ENCODE data around the gene NT5DC3. TPM values are rescaled to one million over a fixed set of nuclear protein-coding genes. Genes with fewer than 3 reads are reported as not detected.

NT5DC3 gene
- total RNA-seq, 1 donor from 2014 or later, result 5.2 TPM

DNA sequence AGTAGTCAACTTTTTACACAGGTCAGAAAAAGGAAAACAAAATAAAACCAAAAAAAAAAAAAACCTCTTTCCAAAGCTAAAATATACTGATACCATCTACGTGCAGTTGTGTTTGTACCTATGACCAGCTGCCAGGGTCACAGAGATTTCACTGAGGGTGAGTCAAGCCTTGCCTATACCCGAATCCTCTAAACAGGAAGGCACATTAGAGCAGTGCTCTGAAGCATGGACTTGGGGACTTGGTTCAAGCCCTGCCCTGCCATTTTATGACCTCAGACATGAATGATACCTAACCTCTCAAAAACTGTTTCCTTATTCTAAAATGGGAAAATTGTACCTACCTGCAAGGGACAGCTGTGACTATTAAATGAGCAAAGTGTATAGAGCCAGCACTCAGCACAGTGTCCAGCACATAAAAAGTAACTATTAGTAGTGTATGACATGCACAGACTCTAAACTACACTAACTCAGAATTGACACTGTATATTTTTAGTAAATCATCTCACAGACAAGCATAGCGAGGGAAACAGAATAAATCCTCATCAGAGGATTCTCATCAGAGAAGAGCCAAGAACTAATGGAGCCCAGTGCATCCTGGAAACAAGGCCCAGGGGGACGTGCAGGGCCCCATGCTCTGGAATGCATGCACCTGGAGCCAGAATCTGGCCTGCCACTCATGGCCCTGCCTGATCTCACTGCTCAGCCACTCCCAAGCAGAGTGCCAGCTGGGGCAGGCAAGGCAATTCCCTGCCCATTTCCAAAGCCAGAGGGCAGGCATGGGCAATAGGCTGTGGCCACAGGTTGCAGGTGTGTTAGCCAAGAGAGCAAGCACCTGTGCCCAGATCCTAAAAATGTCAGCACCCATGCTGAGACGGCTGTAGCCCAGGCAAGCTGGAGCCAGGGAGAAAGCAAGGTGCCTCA lies 57.0 kb downstream of the NT5DC3 start:
- Histone ChIP-seq H3K4me3 (no peak overlapping the region), H3K27ac (no peak overlapping the region), H3K36me3 (peaks cover 0 to 21% of the 10 kb centered on the region in 2 donors), H3K9me3 (no peaks in the 10 kb centered on the region), H3K27me3 (no peaks in the 10 kb centered on the region), H3K4me1 (no peaks in the 10 kb centered on the region)
- TF ChIP-seq POLR2A (IDR thresholded peaks at IDR 0.05) (no peak), POLR2AphosphoS5 (IDR thresholded peaks at IDR 0.05; ENCODE audit: insufficient read depth in 1 of 2, low read depth in 1 of 2) (no peak)
- TF ChIP-seq, protein P1, sequence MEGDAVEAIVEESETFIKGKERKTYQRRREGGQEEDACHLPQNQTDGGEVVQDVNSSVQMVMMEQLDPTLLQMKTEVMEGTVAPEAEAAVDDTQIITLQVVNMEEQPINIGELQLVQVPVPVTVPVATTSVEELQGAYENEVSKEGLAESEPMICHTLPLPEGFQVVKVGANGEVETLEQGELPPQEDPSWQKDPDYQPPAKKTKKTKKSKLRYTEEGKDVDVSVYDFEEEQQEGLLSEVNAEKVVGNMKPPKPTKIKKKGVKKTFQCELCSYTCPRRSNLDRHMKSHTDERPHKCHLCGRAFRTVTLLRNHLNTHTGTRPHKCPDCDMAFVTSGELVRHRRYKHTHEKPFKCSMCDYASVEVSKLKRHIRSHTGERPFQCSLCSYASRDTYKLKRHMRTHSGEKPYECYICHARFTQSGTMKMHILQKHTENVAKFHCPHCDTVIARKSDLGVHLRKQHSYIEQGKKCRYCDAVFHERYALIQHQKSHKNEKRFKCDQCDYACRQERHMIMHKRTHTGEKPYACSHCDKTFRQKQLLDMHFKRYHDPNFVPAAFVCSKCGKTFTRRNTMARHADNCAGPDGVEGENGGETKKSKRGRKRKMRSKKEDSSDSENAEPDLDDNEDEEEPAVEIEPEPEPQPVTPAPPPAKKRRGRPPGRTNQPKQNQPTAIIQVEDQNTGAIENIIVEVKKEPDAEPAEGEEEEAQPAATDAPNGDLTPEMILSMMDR (IDR thresholded peaks at IDR 0.05), result no peak
- DNase-seq (ENCODE audit: extremely low spot score in 2 of 2), result no peak
- intact Hi-C loops (cut with DNase I), result no loop called here

DNA sequence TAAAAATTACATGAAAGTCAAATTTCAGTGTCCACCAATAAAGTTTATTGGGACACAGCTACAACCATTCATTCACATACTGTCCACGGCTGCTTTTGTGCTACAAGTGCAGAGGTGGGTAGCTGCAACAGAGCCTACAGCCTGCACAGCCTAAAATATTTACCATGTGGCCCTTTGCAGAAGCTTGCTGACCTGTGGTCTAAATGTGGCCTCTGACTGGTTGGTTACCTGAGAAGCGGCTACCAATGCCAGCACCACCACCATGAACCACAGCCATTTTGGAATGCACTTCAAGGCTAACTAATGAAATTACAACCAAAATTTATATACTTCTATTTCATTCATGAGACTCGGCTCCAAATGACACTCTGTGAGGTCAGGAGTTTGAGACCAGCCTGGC lies 58.6 kb downstream of the NT5DC3 start:
- intact Hi-C loops (cut with DNase I), result no loop called here
- Histone ChIP-seq H3K9me3 (no peaks in the 10 kb centered on the region), H3K4me1 (no peaks in the 10 kb centered on the region), H3K27me3 (no peaks in the 10 kb centered on the region), H3K27ac (no peak overlapping the region), H3K4me3 (no peak overlapping the region), H3K36me3 (peaks cover 0 to 22% of the 10 kb centered on the region in 2 donors)
- no peak for DNase-seq (ENCODE audit: extremely low spot score in 2 of 2)
- no peak for TF ChIP-seq POLR2AphosphoS5 (IDR thresholded peaks at IDR 0.05; ENCODE audit: insufficient read depth in 1 of 2, low read depth in 1 of 2)
- no peak for TF ChIP-seq POLR2A (IDR thresholded peaks at IDR 0.05)
- TF ChIP-seq, protein P1 (IDR thresholded peaks at IDR 0.05), result no peak

DNA sequence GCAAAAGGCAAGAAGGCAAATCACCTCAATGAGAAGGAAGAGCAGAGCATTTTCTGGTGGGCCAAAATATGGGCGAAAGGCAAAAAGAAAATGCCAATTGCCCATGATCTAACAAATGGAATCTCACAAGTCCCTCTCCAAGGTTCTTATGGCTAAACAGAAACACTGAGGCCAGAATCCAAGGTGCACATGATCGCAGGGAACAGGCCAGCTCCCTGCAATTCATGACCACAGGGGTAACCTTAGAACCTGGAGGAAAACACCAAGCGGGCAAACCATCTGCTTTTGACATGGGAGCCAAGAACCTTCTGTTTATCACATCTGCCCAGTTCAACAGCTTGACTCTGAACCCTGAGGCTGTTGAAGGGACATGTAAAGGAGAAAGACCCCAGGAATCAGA lies 60.0 kb downstream of the NT5DC3 start:
- Histone ChIP-seq H3K36me3 (peaks cover 0 to 30% of the 10 kb centered on the region in 2 donors), H3K9me3 (no peaks in the 10 kb centered on the region), H3K27me3 (no peaks in the 10 kb centered on the region), H3K4me1 (no peaks in the 10 kb centered on the region), H3K27ac (no peak overlapping the region), H3K4me3 (no peak overlapping the region)
- no peak for DNase-seq (ENCODE audit: extremely low spot score in 2 of 2)
- intact Hi-C loops (cut with DNase I), result no loop called here
- TF ChIP-seq POLR2A (IDR thresholded peaks at IDR 0.05), result no peak
- TF ChIP-seq, protein P1 (IDR thresholded peaks at IDR 0.05), result no peak
- TF ChIP-seq POLR2AphosphoS5 (IDR thresholded peaks at IDR 0.05; ENCODE audit: insufficient read depth in 1 of 2, low read depth in 1 of 2), result no peak

DNA sequence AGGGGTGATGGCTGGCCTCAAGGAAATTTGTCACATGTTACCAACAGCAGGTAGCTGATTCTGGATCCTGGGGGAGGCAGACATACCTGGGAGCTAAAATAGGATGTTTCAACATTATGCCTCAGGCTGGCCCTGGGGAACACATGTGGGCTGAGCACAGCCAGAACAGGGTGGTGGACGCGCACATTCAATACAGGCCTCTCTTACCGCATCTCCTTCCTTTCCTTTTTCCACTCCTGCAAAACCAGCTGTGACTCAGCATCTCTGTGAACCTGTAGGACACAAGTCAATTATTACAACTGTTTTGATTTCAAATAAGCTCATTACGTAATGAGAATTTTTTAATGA lies 61.0 kb downstream of the NT5DC3 start:
- no peak for DNase-seq (ENCODE audit: extremely low spot score in 2 of 2)
- intact Hi-C loops (cut with DNase I), result no loop called here
- H3K36me3 ChIP-seq, result peaks cover 0 to 28% of the 10 kb centered on the region in 2 donors
- no peaks in the 10 kb centered on the region for H3K9me3 ChIP-seq
- no peaks in the 10 kb centered on the region for H3K4me1 ChIP-seq
- no peak overlapping the region for H3K4me3 ChIP-seq
- no peak overlapping the region for H3K27ac ChIP-seq
- no peaks in the 10 kb centered on the region for H3K27me3 ChIP-seq
- TF ChIP-seq POLR2AphosphoS5 (IDR thresholded peaks at IDR 0.05; ENCODE audit: insufficient read depth in 1 of 2, low read depth in 1 of 2), result no peak
- no peak for TF ChIP-seq POLR2A (IDR thresholded peaks at IDR 0.05)
- TF ChIP-seq, protein P1 (IDR thresholded peaks at IDR 0.05), result no peak
